Myocyte (in vitro differentiated cells): ENCODE results near the gene FEN1. TPM values are rescaled to one million over a fixed set of nuclear protein-coding genes. Genes with fewer than 3 reads are reported as not detected.

Experiments
- DNase-seq: peaks from one replicate; pipeline ENCODE4 v3.0.0-alpha.2; 2012; ENCODE audit warnings: low read depth
- microRNA counts: library from miRNA; unstranded; fragments of <30 nt; microRNA quantifications from one replicate; lab custom pipeline; 2016
- total RNA-seq: library from RNA; depleted of rRNA; stranded (reverse); fragments of >200 nt; gene quantifications from 2 replicates; pipeline ENCODE4 v1.2.3, GENCODE V29; 2014

FEN1 gene
- total RNA-seq, 1 donor from 2014 or later = 13.9 TPM

- DNase-seq = no peak
Measured at GRCh38 chr11:61838921-61839320, 46.2 kb downstream of the FEN1 start.

- DNase-seq = no peak
Measured at GRCh38 chr11:61839742-61840141, 47.0 kb downstream of the FEN1 start.

- DNase-seq = no peak
Measured at GRCh38 chr11:61840371-61840770, 47.7 kb downstream of the FEN1 start.

GRCh38 chr11:61841636-61842527 lies 49.2 kb downstream of the FEN1 start:
- no peak for DNase-seq

GRCh38 chr11:61842528-61842820 lies 49.8 kb downstream of the FEN1 start:
- no peak for DNase-seq

GRCh38 chr11:61844909-61845565 lies 52.3 kb downstream of the FEN1 start:
- DNase-seq = no peak

- peak; percentile 77 for DNase-seq
Measured at GRCh38 chr11:61846362-61847020, 53.8 kb downstream of the FEN1 start.

MicroRNAs within 50 kb of the gene (microRNA counts, 767-probe panel; counts per million panel counts)
- microRNA hsa-miR-1908 (lab: Ali Mortazavi, UCI) (not detected), microRNA hsa-miR-611 (lab: Ali Mortazavi, UCI) (not detected)

Other genes starting within 250 kb of the FEN1 start
- gene SYT7, start 211.8 kb upstream of the FEN1 start, total RNA-seq = 6.0 and 13.9 TPM in 2 replicates
- gene DAGLA, start 112.5 kb upstream of the FEN1 start, total RNA-seq = 2.9 and 4.3 TPM in 2 replicates
- 0.03 TPM in 1 of 2 replicates, not detected in the other for gene MYRF, start 40.3 kb upstream of the FEN1 start, total RNA-seq
- gene TMEM258, start 312 bp upstream of the FEN1 start, total RNA-seq = 33.0 and 36.7 TPM in 2 replicates
- 72.9 and 123 TPM in 2 replicates for gene FADS1, start 24.1 kb downstream of the FEN1 start, total RNA-seq
- 68.6 and 175 TPM in 2 replicates for gene FADS2, start 35.4 kb downstream of the FEN1 start, total RNA-seq
- gene FADS3, start 98.6 kb downstream of the FEN1 start, total RNA-seq = 310 and 645 TPM in 2 replicates
- gene RAB3IL1, start 124.7 kb downstream of the FEN1 start, total RNA-seq = 3.0 and 4.3 TPM in 2 replicates
- 1.7 and 1.8 TPM in 2 replicates for gene BEST1, start 157.4 kb downstream of the FEN1 start, total RNA-seq
- 436 and 518 TPM in 2 replicates for gene FTH1, start 174.7 kb downstream of the FEN1 start, total RNA-seq